ENCODE measurements around the gene KRTAP13-4. TPM values are rescaled to one million over a fixed set of nuclear protein-coding genes. Genes with fewer than 3 reads are reported as not detected.

The KRTAP13-4 gene
- polyA plus RNA-seq, 1 donor (not counting 4 experiments of a cell fraction or from before 2014, with no cell fraction given), result not detected

GRCh38 chr21:30468900-30469714, 39.1 kb downstream of the KRTAP13-4 start:
- H2AFZ ChIP-seq (ENCODE audit: control insufficient read depth, low read length), result no peak overlapping the region
- DNase-seq (ENCODE audit: low read depth, low spot score) (no peak), FAIRE-seq (no peak)
- H3K9ac ChIP-seq (ENCODE audit: control insufficient read depth, extremely low read depth, insufficient read depth, low read length), result no peak overlapping the region
- H3K27me3 ChIP-seq (ENCODE audit: control insufficient read depth, extremely low read depth, insufficient read depth, low read length), result no peaks in the 10 kb centered on the region
- H3K9me3 ChIP-seq (ENCODE audit: control insufficient read depth, low read depth, low read length), result no peaks in the 10 kb centered on the region
- H3K27ac ChIP-seq (ENCODE audit: control insufficient read depth, insufficient read depth, low read length), result no peak overlapping the region
- no peaks in the 10 kb centered on the region for H3K4me1 ChIP-seq (ENCODE audit: control insufficient read depth, extremely low read depth, insufficient read depth, low read length)
- no peaks in the 10 kb centered on the region for H3K36me3 ChIP-seq (ENCODE audit: control insufficient read depth in 2 of 2, extremely low read depth in 1 of 2, insufficient read depth in 2 of 2, low read length in 2 of 2)
- no peaks in the 10 kb centered on the region for H3K9me1 ChIP-seq (ENCODE audit: control insufficient read depth, extremely low read depth, insufficient read depth, low read length)
- TF ChIP-seq CTCF (optimal IDR thresholded peaks at IDR 0.05 in 1 of 3, IDR thresholded peaks at IDR 0.05 in 1 of 3, conservative IDR thresholded peaks at IDR 0.05 in 1 of 3; ENCODE audit: extremely low read depth in 1 of 3, insufficient read depth in 2 of 3, low read length in 3 of 3) (no peak), EZH2 (IDR thresholded peaks at IDR 0.05; ENCODE audit: low read length) (no peak)
- no peaks in the 10 kb centered on the region for H3K79me2 ChIP-seq (ENCODE audit: control insufficient read depth, insufficient read depth, low read length)
- dilution Hi-C loops (cut with MboI; ENCODE audit: extremely low pct_ligation_motif_present, low sequenced_read_pairs), result no loop called here
- no peak overlapping the region for H3K4me3 ChIP-seq (ENCODE audit: control insufficient read depth in 2 of 3, extremely low read depth in 1 of 3, insufficient read depth in 2 of 3, low read depth in 1 of 3, low read length in 3 of 3)
- no peaks in the 10 kb centered on the region for H4K20me1 ChIP-seq (ENCODE audit: control insufficient read depth, extremely low read depth, insufficient read depth, low read length)
- H3K4me2 ChIP-seq (ENCODE audit: control insufficient read depth, extremely low read depth, insufficient read depth, low read depth, low read length), result no peak overlapping the region

GRCh38 chr21:30478004-30478403, 48.0 kb downstream of the KRTAP13-4 start:
- H3K4me1 ChIP-seq (ENCODE audit: control insufficient read depth, extremely low read depth, insufficient read depth, low read length), result peaks cover 8% of the 10 kb centered on the region
- no peaks in the 10 kb centered on the region for H3K36me3 ChIP-seq (ENCODE audit: control insufficient read depth in 2 of 2, extremely low read depth in 1 of 2, insufficient read depth in 2 of 2, low read length in 2 of 2)
- H3K9me3 ChIP-seq (ENCODE audit: control insufficient read depth, low read depth, low read length), result no peaks in the 10 kb centered on the region
- no peak overlapping the region for H3K27ac ChIP-seq (ENCODE audit: control insufficient read depth, insufficient read depth, low read length)
- H4K20me1 ChIP-seq (ENCODE audit: control insufficient read depth, extremely low read depth, insufficient read depth, low read length), result no peaks in the 10 kb centered on the region
- H2AFZ ChIP-seq (ENCODE audit: control insufficient read depth, low read length), result peak overlapping the region; percentile 26
- H3K27me3 ChIP-seq (ENCODE audit: control insufficient read depth, extremely low read depth, insufficient read depth, low read length), result no peaks in the 10 kb centered on the region
- no peak overlapping the region for H3K9ac ChIP-seq (ENCODE audit: control insufficient read depth, extremely low read depth, insufficient read depth, low read length)
- no peak overlapping the region for H3K4me3 ChIP-seq (ENCODE audit: control insufficient read depth in 2 of 3, extremely low read depth in 1 of 3, insufficient read depth in 2 of 3, low read depth in 1 of 3, low read length in 3 of 3)
- dilution Hi-C loops (cut with MboI; ENCODE audit: extremely low pct_ligation_motif_present, low sequenced_read_pairs), result no loop called here
- no peak for FAIRE-seq
- no peaks in the 10 kb centered on the region for H3K79me2 ChIP-seq (ENCODE audit: control insufficient read depth, insufficient read depth, low read length)
- no peak for DNase-seq (ENCODE audit: low read depth, low spot score)
- peak overlapping the region; percentile 54 for H3K4me2 ChIP-seq (ENCODE audit: control insufficient read depth, extremely low read depth, insufficient read depth, low read depth, low read length)
- TF ChIP-seq EZH2 (IDR thresholded peaks at IDR 0.05; ENCODE audit: low read length), result no peak
- TF ChIP-seq CTCF (optimal IDR thresholded peaks at IDR 0.05 in 1 of 3, IDR thresholded peaks at IDR 0.05 in 1 of 3, conservative IDR thresholded peaks at IDR 0.05 in 1 of 3; ENCODE audit: extremely low read depth in 1 of 3, insufficient read depth in 2 of 3, low read length in 3 of 3), result no peak
- H3K9me1 ChIP-seq (ENCODE audit: control insufficient read depth, extremely low read depth, insufficient read depth, low read length), result no peaks in the 10 kb centered on the region
